ENCODE measurements around the gene GDI2.
"Not testable (repeated sequence)": the region's sequence is repeated elsewhere in the genome, so short reads cannot be mapped to it uniquely, and the experiment has no call there.

The GDI2 gene

GRCh38 chr10:5808783-5809392, 4.3 kb downstream of the GDI2 start:
- not testable (repeated sequence) for H3K27me3 ChIP-seq (ENCODE audit: low read depth, low read length); H3K9me3 ChIP-seq (ENCODE audit: control insufficient read depth in 1 of 2, low read length in 2 of 2); H3K36me3 ChIP-seq (ENCODE audit: control insufficient read depth in 1 of 2, insufficient read depth in 2 of 2, low read length in 2 of 2)
- peak overlapping the region; percentile 14 to 28 for H3K4me3 ChIP-seq (ENCODE audit: low read depth in 1 of 2, low read length in 2 of 2)
- peaks cover 5 to 43% of the 10 kb centered on the region in 2 donors for H3K4me1 ChIP-seq (ENCODE audit: control insufficient read depth in 1 of 2, insufficient read depth in 2 of 2, low read length in 2 of 2)
- peak overlapping the region; percentile 36 for H3K27ac ChIP-seq (ENCODE audit: low read length)

DNA sequence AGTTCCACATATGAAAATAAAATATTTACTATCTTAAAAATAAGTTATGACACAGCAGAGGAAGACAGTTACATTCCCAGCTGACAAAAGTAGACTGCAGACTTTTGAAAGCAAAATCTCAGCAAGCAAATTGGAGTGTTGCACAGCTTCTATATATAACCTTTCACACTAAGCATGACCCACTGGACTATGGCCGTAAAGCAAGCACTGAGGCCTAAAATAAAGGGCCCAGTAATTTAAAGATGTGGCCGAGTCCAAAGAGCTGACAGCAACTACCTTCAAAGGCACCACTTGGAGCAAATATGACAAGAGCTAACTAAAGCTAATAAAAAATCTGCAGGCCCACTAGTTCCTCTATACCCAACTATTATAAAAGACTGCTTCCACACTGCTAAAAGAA, 6.5 kb downstream of the GDI2 start:
- H3K4me1 ChIP-seq (ENCODE audit: control insufficient read depth in 1 of 2, insufficient read depth in 2 of 2, low read length in 2 of 2), result peaks cover 5 to 41% of the 10 kb centered on the region in 2 donors
- no peaks in the 10 kb centered on the region for H3K36me3 ChIP-seq (ENCODE audit: control insufficient read depth in 1 of 2, insufficient read depth in 2 of 2, low read length in 2 of 2)
- no peaks in the 10 kb centered on the region for H3K27me3 ChIP-seq (ENCODE audit: low read depth, low read length)
- no peak overlapping the region for H3K27ac ChIP-seq (ENCODE audit: low read length)
- no peak overlapping the region for H3K4me3 ChIP-seq (ENCODE audit: low read depth in 1 of 2, low read length in 2 of 2)
- no peaks in the 10 kb centered on the region for H3K9me3 ChIP-seq (ENCODE audit: control insufficient read depth in 1 of 2, low read length in 2 of 2)

- Histone ChIP-seq H3K36me3 (ENCODE audit: control insufficient read depth in 1 of 2, insufficient read depth in 2 of 2, low read length in 2 of 2) (no peaks in the 10 kb centered on the region), H3K9me3 (ENCODE audit: control insufficient read depth in 1 of 2, low read length in 2 of 2) (no peaks in the 10 kb centered on the region), H3K27me3 (ENCODE audit: low read depth, low read length) (no peaks in the 10 kb centered on the region), H3K4me3 (ENCODE audit: low read depth in 1 of 2, low read length in 2 of 2) (no peak overlapping the region), H3K27ac (ENCODE audit: low read length) (no peak overlapping the region), H3K4me1 (ENCODE audit: control insufficient read depth in 1 of 2, insufficient read depth in 2 of 2, low read length in 2 of 2) (peaks cover 5 to 31% of the 10 kb centered on the region in 2 donors)
Measured at GRCh38 chr10:5805711-5806110, 7.5 kb downstream of the GDI2 start.

DNA sequence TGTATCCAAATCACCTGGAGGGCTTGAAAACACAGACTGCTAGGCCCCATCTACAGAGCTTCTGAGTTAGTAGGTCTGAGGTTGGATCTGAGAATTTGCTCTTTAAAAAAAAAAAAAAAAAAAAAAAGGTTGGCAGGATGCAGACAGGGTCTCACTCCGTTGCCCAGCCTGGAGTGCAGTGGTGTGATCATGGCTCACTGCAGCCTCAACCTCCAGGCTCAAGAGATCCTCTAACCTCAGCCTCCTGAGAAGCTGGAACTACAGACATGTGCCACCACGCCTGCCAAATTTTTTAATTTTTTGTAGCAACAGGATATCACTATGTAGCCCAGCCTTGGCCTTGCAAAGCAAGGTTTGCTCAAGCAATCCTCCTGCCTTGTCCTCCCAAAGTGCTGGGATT, 8.0 kb downstream of the GDI2 start:
- H3K4me3 ChIP-seq (ENCODE audit: low read depth in 1 of 2, low read length in 2 of 2), result no peak overlapping the region
- no peaks in the 10 kb centered on the region for H3K27me3 ChIP-seq (ENCODE audit: low read depth, low read length)
- peaks cover 5 to 26% of the 10 kb centered on the region in 2 donors for H3K4me1 ChIP-seq (ENCODE audit: control insufficient read depth in 1 of 2, insufficient read depth in 2 of 2, low read length in 2 of 2)
- no peaks in the 10 kb centered on the region for H3K9me3 ChIP-seq (ENCODE audit: control insufficient read depth in 1 of 2, low read length in 2 of 2)
- H3K27ac ChIP-seq (ENCODE audit: low read length), result no peak overlapping the region
- H3K36me3 ChIP-seq (ENCODE audit: control insufficient read depth in 1 of 2, insufficient read depth in 2 of 2, low read length in 2 of 2), result peaks cover 2 to 4% of the 10 kb centered on the region in 2 donors

DNA sequence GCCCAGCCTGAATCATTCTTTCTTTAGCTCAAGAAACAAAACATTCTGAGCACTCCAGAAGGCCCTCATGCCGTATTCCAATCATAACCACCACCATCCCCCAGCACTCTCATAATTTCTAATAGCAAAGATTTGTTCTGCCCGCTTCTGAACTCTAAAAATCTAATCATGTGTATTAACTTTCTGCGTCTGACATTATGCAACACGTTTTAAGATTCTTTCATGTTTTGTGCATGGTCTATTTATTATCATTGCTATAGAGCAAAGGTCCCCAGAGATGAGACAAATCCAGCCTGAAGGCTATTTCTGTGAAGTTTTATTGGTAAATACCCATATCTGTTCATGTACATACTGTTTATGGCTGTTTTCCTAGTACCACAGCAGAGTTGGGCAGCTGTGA, 8.8 kb downstream of the GDI2 start:
- Histone ChIP-seq H3K36me3 (ENCODE audit: control insufficient read depth in 1 of 2, insufficient read depth in 2 of 2, low read length in 2 of 2) (peaks cover 5 to 11% of the 10 kb centered on the region in 2 donors), H3K4me3 (ENCODE audit: low read depth in 1 of 2, low read length in 2 of 2) (no peak overlapping the region), H3K9me3 (ENCODE audit: control insufficient read depth in 1 of 2, low read length in 2 of 2) (no peaks in the 10 kb centered on the region), H3K27ac (ENCODE audit: low read length) (no peak overlapping the region), H3K27me3 (ENCODE audit: low read depth, low read length) (no peaks in the 10 kb centered on the region), H3K4me1 (ENCODE audit: control insufficient read depth in 1 of 2, insufficient read depth in 2 of 2, low read length in 2 of 2) (peaks cover 2 to 17% of the 10 kb centered on the region in 2 donors)

DNA sequence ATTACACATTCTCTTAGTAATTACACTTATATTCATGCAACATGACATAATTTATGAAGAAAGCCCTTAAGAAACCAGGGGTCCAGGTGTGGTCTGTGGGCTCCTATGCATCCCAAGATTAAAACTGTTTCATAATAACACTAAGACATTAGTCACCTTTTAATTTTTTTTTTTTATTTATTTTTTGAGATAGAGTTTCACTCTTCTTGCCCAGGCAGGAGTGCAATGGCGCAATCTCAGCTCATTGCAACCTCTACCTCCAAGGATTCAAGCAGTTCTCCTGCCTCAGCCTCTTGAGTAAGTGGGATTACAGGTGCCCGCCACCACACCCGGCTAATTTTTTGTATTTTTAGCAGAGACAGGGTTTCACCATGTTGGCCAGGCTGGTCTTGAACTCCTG, 12.5 kb downstream of the GDI2 start:
- H3K9me3 ChIP-seq (ENCODE audit: control insufficient read depth in 1 of 2, low read length in 2 of 2), result no peaks in the 10 kb centered on the region
- H3K4me3 ChIP-seq (ENCODE audit: low read depth in 1 of 2, low read length in 2 of 2), result no peak overlapping the region
- no peak overlapping the region for H3K27ac ChIP-seq (ENCODE audit: low read length)
- H3K27me3 ChIP-seq (ENCODE audit: low read depth, low read length), result no peaks in the 10 kb centered on the region
- H3K36me3 ChIP-seq (ENCODE audit: control insufficient read depth in 1 of 2, insufficient read depth in 2 of 2, low read length in 2 of 2), result peaks cover 18 to 23% of the 10 kb centered on the region in 2 donors
- peaks cover 0 to 5% of the 10 kb centered on the region in 2 donors for H3K4me1 ChIP-seq (ENCODE audit: control insufficient read depth in 1 of 2, insufficient read depth in 2 of 2, low read length in 2 of 2)

DNA sequence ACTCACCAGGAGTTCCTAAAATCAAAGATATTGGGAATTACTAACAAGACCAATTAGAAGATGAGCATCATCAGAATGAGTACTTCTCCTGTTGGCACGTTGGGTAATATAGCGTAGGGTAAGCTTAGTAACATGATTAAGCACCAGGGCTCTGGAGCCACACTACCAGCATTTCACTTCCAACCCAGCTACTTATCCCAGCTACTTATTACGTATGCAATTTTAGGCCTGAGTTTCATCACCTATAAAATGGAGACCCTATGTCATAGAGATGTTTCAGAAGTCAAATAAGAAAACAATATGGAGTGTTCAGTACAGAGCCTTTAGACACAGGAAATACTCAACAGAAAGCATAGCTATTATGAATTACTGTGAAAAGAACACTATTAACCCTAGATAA, 19.0 kb downstream of the GDI2 start:
- Histone ChIP-seq H3K4me1 (ENCODE audit: control insufficient read depth in 1 of 2, insufficient read depth in 2 of 2, low read length in 2 of 2) (no peaks in the 10 kb centered on the region), H3K9me3 (ENCODE audit: control insufficient read depth in 1 of 2, low read length in 2 of 2) (no peaks in the 10 kb centered on the region), H3K27me3 (ENCODE audit: low read depth, low read length) (no peaks in the 10 kb centered on the region), H3K36me3 (ENCODE audit: control insufficient read depth in 1 of 2, insufficient read depth in 2 of 2, low read length in 2 of 2) (peaks cover 38 to 41% of the 10 kb centered on the region in 2 donors), H3K27ac (ENCODE audit: low read length) (no peak overlapping the region), H3K4me3 (ENCODE audit: low read depth in 1 of 2, low read length in 2 of 2) (no peak overlapping the region)

- H3K4me3 ChIP-seq (ENCODE audit: low read depth in 1 of 2, low read length in 2 of 2), result no peak overlapping the region
- no peak overlapping the region for H3K27ac ChIP-seq (ENCODE audit: low read length)
- H3K4me1 ChIP-seq (ENCODE audit: control insufficient read depth in 1 of 2, insufficient read depth in 2 of 2, low read length in 2 of 2), result peaks cover 0 to 3% of the 10 kb centered on the region in 2 donors
- peaks cover 39 to 44% of the 10 kb centered on the region in 2 donors for H3K36me3 ChIP-seq (ENCODE audit: control insufficient read depth in 1 of 2, insufficient read depth in 2 of 2, low read length in 2 of 2)
- H3K9me3 ChIP-seq (ENCODE audit: control insufficient read depth in 1 of 2, low read length in 2 of 2), result no peaks in the 10 kb centered on the region
- H3K27me3 ChIP-seq (ENCODE audit: low read depth, low read length), result no peaks in the 10 kb centered on the region
Measured at GRCh38 chr10:5789626-5790025, 23.6 kb downstream of the GDI2 start.

DNA sequence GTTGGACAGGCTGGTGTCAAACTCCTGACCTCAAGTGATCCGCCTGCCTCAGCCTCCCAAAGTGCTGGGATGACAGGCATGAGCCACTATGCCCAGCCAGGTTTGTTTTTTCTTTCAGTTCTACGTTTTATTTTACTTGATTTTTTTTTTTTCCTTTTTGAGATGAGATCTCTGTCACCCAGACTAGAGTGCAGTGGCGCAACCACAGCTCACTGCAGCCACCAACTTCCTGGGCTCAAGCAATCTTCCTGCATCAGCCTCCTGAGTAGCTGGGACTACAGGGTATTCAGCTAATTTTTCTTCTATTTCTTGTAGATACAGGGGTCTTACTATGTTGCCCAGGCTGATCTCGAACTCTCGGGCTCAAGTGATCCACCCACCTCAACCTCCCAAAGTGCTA, 24.3 kb downstream of the GDI2 start:
- no peak overlapping the region for H3K27ac ChIP-seq (ENCODE audit: low read length)
- H3K36me3 ChIP-seq (ENCODE audit: control insufficient read depth in 1 of 2, insufficient read depth in 2 of 2, low read length in 2 of 2), result peaks cover 41 to 49% of the 10 kb centered on the region in 2 donors
- H3K9me3 ChIP-seq (ENCODE audit: control insufficient read depth in 1 of 2, low read length in 2 of 2), result no peaks in the 10 kb centered on the region
- H3K27me3 ChIP-seq (ENCODE audit: low read depth, low read length), result no peaks in the 10 kb centered on the region
- H3K4me1 ChIP-seq (ENCODE audit: control insufficient read depth in 1 of 2, insufficient read depth in 2 of 2, low read length in 2 of 2), result peaks cover 0 to 3% of the 10 kb centered on the region in 2 donors
- no peak overlapping the region for H3K4me3 ChIP-seq (ENCODE audit: low read depth in 1 of 2, low read length in 2 of 2)

DNA sequence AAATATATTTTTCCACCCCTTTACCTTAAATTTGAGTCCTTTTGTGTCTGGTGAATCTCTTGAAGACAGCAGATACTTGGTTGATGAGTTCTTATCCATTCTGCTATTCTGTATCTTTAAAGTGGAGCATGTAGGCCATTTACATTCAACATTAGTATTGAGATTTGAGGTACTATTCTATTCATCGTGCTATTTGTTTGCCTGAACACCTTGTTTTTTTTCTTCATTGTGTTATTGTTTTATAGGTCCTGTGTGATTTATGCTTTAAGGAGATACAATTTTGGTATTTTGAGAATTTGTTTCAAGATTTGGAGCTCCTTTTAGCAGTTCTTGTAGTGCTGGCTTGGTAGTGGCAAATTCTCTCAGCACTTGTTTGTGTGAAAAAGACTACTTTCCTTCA, 29.9 kb downstream of the GDI2 start:
- Histone ChIP-seq H3K4me3 (ENCODE audit: low read depth in 1 of 2, low read length in 2 of 2) (no peak overlapping the region), H3K27me3 (ENCODE audit: low read depth, low read length) (no peaks in the 10 kb centered on the region), H3K4me1 (ENCODE audit: control insufficient read depth in 1 of 2, insufficient read depth in 2 of 2, low read length in 2 of 2) (peaks cover 0 to 3% of the 10 kb centered on the region in 2 donors), H3K36me3 (ENCODE audit: control insufficient read depth in 1 of 2, insufficient read depth in 2 of 2, low read length in 2 of 2) (peaks cover 35 to 38% of the 10 kb centered on the region in 2 donors), H3K27ac (ENCODE audit: low read length) (no peak overlapping the region), H3K9me3 (ENCODE audit: control insufficient read depth in 1 of 2, low read length in 2 of 2) (no peaks in the 10 kb centered on the region)

DNA sequence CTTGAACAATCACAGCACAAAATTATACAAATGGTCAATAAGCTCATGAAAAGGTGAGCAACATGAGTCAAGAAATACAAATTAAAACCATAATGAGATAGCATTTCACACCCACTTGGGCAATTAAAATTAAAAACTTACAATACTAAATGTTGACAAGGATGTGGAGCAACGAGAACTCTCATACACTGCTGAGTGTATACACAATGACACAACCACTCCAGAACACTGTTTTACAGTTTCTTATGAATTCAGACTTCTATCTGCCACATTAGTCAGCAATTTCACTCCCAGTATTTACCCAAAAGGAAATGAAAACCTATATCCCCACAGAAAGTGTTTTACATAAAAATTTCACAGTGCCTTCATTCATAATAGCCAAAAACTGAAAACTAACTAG, 31.1 kb downstream of the GDI2 start:
- Histone ChIP-seq H3K36me3 (ENCODE audit: control insufficient read depth in 1 of 2, insufficient read depth in 2 of 2, low read length in 2 of 2) (peaks cover 29 to 38% of the 10 kb centered on the region in 2 donors), H3K4me3 (ENCODE audit: low read depth in 1 of 2, low read length in 2 of 2) (no peak overlapping the region), H3K9me3 (ENCODE audit: control insufficient read depth in 1 of 2, low read length in 2 of 2) (no peaks in the 10 kb centered on the region), H3K27me3 (ENCODE audit: low read depth, low read length) (no peaks in the 10 kb centered on the region), H3K27ac (ENCODE audit: low read length) (no peak overlapping the region), H3K4me1 (ENCODE audit: control insufficient read depth in 1 of 2, insufficient read depth in 2 of 2, low read length in 2 of 2) (peaks cover 0 to 1% of the 10 kb centered on the region in 2 donors)

- H3K27me3 ChIP-seq (ENCODE audit: low read depth, low read length), result no peaks in the 10 kb centered on the region
- no peaks in the 10 kb centered on the region for H3K9me3 ChIP-seq (ENCODE audit: control insufficient read depth in 1 of 2, low read length in 2 of 2)
- peaks cover 14 to 26% of the 10 kb centered on the region in 2 donors for H3K4me1 ChIP-seq (ENCODE audit: control insufficient read depth in 1 of 2, insufficient read depth in 2 of 2, low read length in 2 of 2)
- no peak overlapping the region for H3K27ac ChIP-seq (ENCODE audit: low read length)
- H3K36me3 ChIP-seq (ENCODE audit: control insufficient read depth in 1 of 2, insufficient read depth in 2 of 2, low read length in 2 of 2), result peaks cover 22 to 28% of the 10 kb centered on the region in 2 donors
- no peak overlapping the region for H3K4me3 ChIP-seq (ENCODE audit: low read depth in 1 of 2, low read length in 2 of 2)
Measured at GRCh38 chr10:5779730-5780129, 33.5 kb downstream of the GDI2 start.

Measured in muscle layer of duodenum (tissue), 2 donors.